Progenitor cell of endocrine pancreas (in vitro differentiated cells): ENCODE measurements around the gene OBSCN. TPM values are rescaled to one million over a fixed set of nuclear protein-coding genes. Genes with fewer than 3 reads are reported as not detected.
"Not testable (repeated sequence)": the region's sequence is repeated elsewhere in the genome, so short reads cannot be mapped to it uniquely, and the experiment has no call there.

Experiments used
- DNase-seq: peaks from one replicate; pipeline ENCODE4 v3.0.0; 2021; ENCODE audit warnings: low spot score; ENCODE audit not compliant: unreplicated experiment
- H3K27ac Mint-ChIP-seq: 2 replicates; pipeline ENCODE4 v1.8.0; 2021; ENCODE audit warnings: mild to moderate bottlenecking, moderate library complexity, mixed read lengths
- H3K27me3 Mint-ChIP-seq: 2 replicates; pipeline ENCODE4 v1.8.0; 2021; ENCODE audit warnings: mixed read lengths
- H3K36me3 Mint-ChIP-seq: 2 replicates; pipeline ENCODE4 v1.8.0; 2022; ENCODE audit warnings: mixed read lengths; ENCODE audit not compliant: insufficient read depth
- H3K4me1 Mint-ChIP-seq: 2 replicates; pipeline ENCODE4 v1.8.0; 2021; ENCODE audit warnings: low read depth, mixed read lengths
- H3K4me3 Mint-ChIP-seq: 2 replicates; pipeline ENCODE4 v1.8.0; 2021; ENCODE audit warnings: low read depth, mild to moderate bottlenecking, moderate library complexity, mixed read lengths
- H3K9me3 Mint-ChIP-seq: 2 replicates; pipeline ENCODE4 v1.8.0; 2021; ENCODE audit warnings: low read depth, mixed read lengths
- total RNA-seq: library from RNA; stranded (reverse); gene quantifications from 2 replicates; pipeline ENCODE4 v1.2.1, GENCODE V29; 2021
- TF ChIP-seq, protein P1 (sequence below): fragments of 200-600 bp; sonication (generic); IDR thresholded peaks from one replicate; pipeline ENCODE4 v1.5.0; 2021; ENCODE audit warnings: antibody characterized with exemption, mild to moderate bottlenecking; ENCODE audit not compliant: unreplicated experiment

Gene OBSCN
- total RNA-seq, 1 donor from 2014 or later: 57.5 TPM

DNA sequence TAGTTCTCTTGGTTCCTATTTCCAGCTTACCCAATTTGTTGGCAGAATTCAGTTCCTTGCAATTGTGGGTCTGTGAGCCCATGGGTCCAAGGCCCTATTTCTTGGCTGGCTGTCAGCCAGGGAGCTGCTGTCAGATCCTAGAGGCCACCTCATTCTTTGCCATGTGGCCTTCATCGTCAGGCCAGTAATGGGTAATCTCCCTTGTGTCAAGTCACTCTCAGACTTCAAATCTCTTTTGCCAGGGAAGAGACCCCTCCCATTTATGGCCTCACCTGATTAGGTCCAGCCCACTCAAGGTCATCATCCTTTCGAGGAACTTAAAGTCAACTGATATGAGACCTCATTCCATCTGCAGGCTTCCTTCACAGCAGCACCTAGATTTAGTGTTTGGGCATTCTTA lies 17.9 kb downstream of the OBSCN start:
- no peaks in the 10 kb centered on the region for H3K9me3 Mint-ChIP-seq
- no peaks in the 10 kb centered on the region for H3K4me1 Mint-ChIP-seq
- DNase-seq: no peak
- peaks cover 29% of the 10 kb centered on the region for H3K36me3 Mint-ChIP-seq
- H3K27ac Mint-ChIP-seq: no peak overlapping the region
- no peaks in the 10 kb centered on the region for H3K27me3 Mint-ChIP-seq
- H3K4me3 Mint-ChIP-seq: no peak overlapping the region
- TF ChIP-seq, protein P1, sequence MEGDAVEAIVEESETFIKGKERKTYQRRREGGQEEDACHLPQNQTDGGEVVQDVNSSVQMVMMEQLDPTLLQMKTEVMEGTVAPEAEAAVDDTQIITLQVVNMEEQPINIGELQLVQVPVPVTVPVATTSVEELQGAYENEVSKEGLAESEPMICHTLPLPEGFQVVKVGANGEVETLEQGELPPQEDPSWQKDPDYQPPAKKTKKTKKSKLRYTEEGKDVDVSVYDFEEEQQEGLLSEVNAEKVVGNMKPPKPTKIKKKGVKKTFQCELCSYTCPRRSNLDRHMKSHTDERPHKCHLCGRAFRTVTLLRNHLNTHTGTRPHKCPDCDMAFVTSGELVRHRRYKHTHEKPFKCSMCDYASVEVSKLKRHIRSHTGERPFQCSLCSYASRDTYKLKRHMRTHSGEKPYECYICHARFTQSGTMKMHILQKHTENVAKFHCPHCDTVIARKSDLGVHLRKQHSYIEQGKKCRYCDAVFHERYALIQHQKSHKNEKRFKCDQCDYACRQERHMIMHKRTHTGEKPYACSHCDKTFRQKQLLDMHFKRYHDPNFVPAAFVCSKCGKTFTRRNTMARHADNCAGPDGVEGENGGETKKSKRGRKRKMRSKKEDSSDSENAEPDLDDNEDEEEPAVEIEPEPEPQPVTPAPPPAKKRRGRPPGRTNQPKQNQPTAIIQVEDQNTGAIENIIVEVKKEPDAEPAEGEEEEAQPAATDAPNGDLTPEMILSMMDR: no peak

- H3K27me3 Mint-ChIP-seq: no peaks in the 10 kb centered on the region
- H3K9me3 Mint-ChIP-seq: no peaks in the 10 kb centered on the region
- no peak for DNase-seq
- no peak overlapping the region for H3K4me3 Mint-ChIP-seq
- TF ChIP-seq, protein P1: no peak
- H3K27ac Mint-ChIP-seq: no peak overlapping the region
- H3K36me3 Mint-ChIP-seq: peaks cover 28% of the 10 kb centered on the region
- no peaks in the 10 kb centered on the region for H3K4me1 Mint-ChIP-seq
Measured at GRCh38 chr1:228226141-228226874, 18.5 kb downstream of the OBSCN start.

DNA sequence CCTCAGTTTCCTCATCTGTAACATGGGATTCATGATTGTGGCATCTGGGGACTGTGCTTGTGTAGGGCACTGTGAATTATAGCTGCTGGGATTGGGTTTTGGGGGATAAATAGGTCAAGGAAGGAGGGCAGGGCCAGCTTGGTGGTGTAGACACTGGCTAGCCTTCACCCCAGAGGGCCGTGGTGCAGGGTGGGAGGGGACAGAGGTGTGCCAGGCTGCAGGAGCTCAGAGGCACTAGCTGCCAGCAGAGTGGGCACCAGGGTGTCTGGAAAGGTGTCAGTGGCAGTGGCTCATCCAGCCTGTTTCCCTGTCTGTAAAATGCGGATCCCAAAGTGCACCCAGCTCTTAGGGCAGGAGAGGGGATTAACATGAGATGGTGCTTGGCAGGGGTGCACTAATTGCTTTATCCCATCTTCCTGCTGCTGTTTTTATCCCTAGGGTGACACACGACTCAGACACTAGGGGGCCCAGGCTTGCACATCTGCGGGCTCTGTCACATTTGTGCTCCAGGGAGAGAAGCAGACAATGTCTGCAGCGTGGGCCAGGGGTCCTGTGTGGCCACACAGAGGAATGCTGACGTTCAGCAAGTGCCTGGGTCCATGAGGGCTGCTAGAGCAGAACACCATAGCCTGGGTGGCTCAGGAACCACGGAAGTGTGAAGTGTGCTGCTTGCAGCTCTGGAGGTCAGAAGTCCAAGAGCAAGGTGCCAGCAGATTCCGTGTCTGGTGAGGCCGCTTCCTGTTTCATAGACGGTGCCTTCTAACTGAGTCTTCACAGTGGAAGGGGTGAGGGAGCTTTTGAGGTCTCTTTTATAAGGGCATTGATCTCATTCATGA lies 19.3 kb downstream of the OBSCN start:
- H3K4me1 Mint-ChIP-seq: no peaks in the 10 kb centered on the region
- DNase-seq: no peak

DNA sequence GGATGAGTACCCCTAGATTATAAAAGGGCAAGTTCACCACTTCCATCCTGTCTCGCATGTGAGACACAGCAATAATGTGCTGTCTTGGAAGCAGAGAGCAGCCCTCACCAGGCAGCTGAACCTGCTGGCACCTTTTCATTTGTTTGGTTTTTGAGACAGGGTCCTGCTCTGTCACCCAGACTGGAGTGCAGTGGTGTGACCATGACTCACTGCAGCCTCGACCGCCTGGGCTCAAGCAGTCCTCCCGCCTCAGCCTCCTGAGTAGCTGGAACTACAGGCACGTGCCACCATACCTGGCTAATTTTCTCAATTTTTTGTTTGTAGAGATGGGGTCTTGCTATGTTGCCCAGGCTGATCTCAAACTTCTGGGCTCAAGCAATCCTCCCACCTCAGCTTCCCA lies 20.3 kb downstream of the OBSCN start:
- H3K36me3 Mint-ChIP-seq: peaks cover 40% of the 10 kb centered on the region
- not testable (repeated sequence) for H3K27ac Mint-ChIP-seq

More for the DNA sequence above, 19.3 kb downstream of the OBSCN start:
- TF ChIP-seq, protein P1: no peak
- Mint-ChIP-seq H3K27me3 (no peaks in the 10 kb centered on the region), H3K4me3 (no peak overlapping the region), H3K27ac (no peak overlapping the region), H3K36me3 (peaks cover 33% of the 10 kb centered on the region), H3K9me3 (no peaks in the 10 kb centered on the region)

GRCh38 chr1:228228601-228229074 lies 20.8 kb downstream of the OBSCN start:
- Mint-ChIP-seq H3K9me3 (peaks cover 9% of the 10 kb centered on the region), H3K27me3 (no peaks in the 10 kb centered on the region), H3K4me1 (peaks cover 1% of the 10 kb centered on the region), H3K4me3 (no peak overlapping the region), H3K27ac (no peak overlapping the region), H3K36me3 (peaks cover 44% of the 10 kb centered on the region)
- no peak for DNase-seq
- TF ChIP-seq, protein P1: no peak

More for the DNA sequence above, 20.3 kb downstream of the OBSCN start:
- DNase-seq, H3K4me3 Mint-ChIP-seq, H3K4me1 Mint-ChIP-seq, H3K27me3 Mint-ChIP-seq, H3K9me3 Mint-ChIP-seq: not testable (repeated sequence)
